ENCODE data around the gene ASIC3. TPM values are rescaled to one million over a fixed set of nuclear protein-coding genes. Genes with fewer than 3 reads are reported as not detected.

The ASIC3 gene
- polyA plus RNA-seq, 2 of the 4 experiments (the other 2 are of a cell fraction) = 4.1 to 9.8 TPM

DNA sequence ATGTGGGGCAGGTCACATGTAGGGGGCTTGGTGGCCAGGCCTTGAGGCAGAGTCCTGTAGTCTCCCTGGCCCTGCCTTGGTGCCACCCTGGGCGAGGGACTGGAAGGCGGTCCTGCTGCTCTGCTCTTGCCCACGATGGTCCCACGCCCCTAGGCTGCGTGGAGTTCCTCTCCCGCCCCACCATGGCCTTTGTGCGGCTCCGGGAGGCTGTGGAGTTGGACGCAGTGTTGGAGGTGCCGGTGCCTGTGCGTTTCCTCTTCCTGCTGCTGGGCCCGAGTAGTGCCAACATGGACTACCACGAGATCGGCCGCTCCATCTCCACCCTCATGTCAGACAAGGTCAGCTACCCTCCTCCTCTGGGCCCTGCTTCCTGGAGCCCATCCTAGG lies 22.2 kb downstream of the ASIC3 start:
- WGBS (ENCODE audit: missing lambda C conversion rate) = 87% methylated on average over 14 of the region's 15 CpGs
- POLR2A ChIA-PET = interaction anchor here (1.3 kb wide), 1 partner anchor 8 kb away, joined by 6 read pairs; no protein-coding TSS in a partner anchor
- FAIRE-seq (no peak), ATAC-seq (no peak), DNase-seq (ENCODE audit: low read depth in 1 of 2, low spot score in 1 of 2) (no peak)
- H3K4me3 ChIP-seq = no peak overlapping the region
- peaks cover under 1% of the 10 kb centered on the region; the same call in 1 of the 3 replicates for H3K4me1 ChIP-seq
- H3K27ac ChIP-seq = no peak overlapping the region
- TF ChIP-seq EHF (CRISPR knock-in tag; IDR thresholded peaks at IDR 0.05) (no peak), JUN (IDR thresholded peaks at IDR 0.05) (no peak), MAZ (IDR thresholded peaks at IDR 0.05; ENCODE audit: borderline replicate concordance, low read depth, low read length) (no peak), CEBPB (IDR thresholded peaks at IDR 0.05) (no peak), BHLHE40 (IDR thresholded peaks at IDR 0.05; ENCODE audit: low read depth, low read length) (no peak), RARB (CRISPR knock-in tag; IDR thresholded peaks at IDR 0.05) (no peak)
- TF ChIP-seq, protein P1, sequence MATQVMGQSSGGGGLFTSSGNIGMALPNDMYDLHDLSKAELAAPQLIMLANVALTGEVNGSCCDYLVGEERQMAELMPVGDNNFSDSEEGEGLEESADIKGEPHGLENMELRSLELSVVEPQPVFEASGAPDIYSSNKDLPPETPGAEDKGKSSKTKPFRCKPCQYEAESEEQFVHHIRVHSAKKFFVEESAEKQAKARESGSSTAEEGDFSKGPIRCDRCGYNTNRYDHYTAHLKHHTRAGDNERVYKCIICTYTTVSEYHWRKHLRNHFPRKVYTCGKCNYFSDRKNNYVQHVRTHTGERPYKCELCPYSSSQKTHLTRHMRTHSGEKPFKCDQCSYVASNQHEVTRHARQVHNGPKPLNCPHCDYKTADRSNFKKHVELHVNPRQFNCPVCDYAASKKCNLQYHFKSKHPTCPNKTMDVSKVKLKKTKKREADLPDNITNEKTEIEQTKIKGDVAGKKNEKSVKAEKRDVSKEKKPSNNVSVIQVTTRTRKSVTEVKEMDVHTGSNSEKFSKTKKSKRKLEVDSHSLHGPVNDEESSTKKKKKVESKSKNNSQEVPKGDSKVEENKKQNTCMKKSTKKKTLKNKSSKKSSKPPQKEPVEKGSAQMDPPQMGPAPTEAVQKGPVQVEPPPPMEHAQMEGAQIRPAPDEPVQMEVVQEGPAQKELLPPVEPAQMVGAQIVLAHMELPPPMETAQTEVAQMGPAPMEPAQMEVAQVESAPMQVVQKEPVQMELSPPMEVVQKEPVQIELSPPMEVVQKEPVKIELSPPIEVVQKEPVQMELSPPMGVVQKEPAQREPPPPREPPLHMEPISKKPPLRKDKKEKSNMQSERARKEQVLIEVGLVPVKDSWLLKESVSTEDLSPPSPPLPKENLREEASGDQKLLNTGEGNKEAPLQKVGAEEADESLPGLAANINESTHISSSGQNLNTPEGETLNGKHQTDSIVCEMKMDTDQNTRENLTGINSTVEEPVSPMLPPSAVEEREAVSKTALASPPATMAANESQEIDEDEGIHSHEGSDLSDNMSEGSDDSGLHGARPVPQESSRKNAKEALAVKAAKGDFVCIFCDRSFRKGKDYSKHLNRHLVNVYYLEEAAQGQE (IDR thresholded peaks at IDR 0.05) = no peak
- TF ChIP-seq, protein P2, sequence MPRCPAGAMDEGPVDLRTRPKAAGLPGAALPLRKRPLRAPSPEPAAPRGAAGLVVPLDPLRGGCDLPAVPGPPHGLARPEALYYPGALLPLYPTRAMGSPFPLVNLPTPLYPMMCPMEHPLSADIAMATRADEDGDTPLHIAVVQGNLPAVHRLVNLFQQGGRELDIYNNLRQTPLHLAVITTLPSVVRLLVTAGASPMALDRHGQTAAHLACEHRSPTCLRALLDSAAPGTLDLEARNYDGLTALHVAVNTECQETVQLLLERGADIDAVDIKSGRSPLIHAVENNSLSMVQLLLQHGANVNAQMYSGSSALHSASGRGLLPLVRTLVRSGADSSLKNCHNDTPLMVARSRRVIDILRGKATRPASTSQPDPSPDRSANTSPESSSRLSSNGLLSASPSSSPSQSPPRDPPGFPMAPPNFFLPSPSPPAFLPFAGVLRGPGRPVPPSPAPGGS (IDR thresholded peaks at IDR 0.05) = no peak
- TF ChIP-seq, protein P3, sequence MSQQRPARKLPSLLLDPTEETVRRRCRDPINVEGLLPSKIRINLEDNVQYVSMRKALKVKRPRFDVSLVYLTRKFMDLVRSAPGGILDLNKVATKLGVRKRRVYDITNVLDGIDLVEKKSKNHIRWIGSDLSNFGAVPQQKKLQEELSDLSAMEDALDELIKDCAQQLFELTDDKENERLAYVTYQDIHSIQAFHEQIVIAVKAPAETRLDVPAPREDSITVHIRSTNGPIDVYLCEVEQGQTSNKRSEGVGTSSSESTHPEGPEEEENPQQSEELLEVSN (IDR thresholded peaks at IDR 0.05; ENCODE audit: borderline replicate concordance, low read depth) = no peak
- CTCF ChIA-PET = interaction anchor here (1.0 to 8.6 kb wide), 5 partner anchors 8 to 39 kb away, joined by 3 to 64 read pairs (median 4); partner anchors contain the start of genes FASTK and TMUB1
- no peaks in the 10 kb centered on the region for H3K9me3 ChIP-seq
- H3K4me2 ChIP-seq = no peak overlapping the region

DNA sequence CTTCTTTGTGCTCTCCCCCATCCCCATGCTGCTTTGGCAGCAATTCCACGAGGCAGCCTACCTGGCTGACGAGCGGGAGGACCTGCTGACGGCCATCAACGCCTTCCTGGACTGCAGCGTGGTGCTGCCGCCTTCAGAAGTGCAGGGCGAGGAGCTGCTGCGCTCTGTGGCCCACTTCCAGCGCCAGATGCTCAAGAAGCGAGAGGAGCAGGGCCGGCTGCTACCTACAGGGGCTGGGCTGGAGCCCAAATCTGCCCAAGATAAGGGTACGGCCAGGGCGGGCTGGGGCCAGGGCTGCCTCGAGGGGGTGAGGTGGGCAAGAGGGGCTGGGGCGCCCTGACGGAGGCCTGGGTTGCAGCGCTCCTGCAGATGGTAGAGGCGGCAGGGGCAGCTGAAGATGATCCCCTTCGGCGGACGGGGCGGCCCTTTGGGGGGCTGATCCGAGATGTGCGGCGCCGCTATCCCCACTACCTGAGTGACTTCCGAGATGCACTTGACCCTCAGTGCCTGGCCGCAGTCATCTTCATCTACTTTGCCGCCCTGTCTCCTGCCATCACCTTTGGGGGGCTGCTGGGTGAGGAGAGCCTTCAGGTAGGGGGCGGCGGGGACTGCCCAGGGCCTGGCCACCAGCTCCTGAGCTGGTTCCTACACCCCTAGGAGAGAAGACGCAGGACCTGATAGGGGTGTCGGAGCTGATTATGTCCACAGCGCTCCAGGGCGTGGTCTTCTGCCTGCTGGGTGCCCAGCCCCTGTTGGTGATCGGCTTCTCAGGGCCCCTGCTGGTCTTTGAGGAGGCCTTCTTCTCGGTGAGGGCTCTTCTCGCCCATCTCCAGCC lies 22.9 kb downstream of the ASIC3 start:
- Histone ChIP-seq H3K4me2 (no peak overlapping the region), H3K27ac (no peak overlapping the region), H3K4me1 (peaks cover 7% of the 10 kb centered on the region; the same call in 2 of the 3 replicates), H3K9me3 (no peaks in the 10 kb centered on the region), H3K4me3 (no peak overlapping the region)
- no peak for DNase-seq (ENCODE audit: low read depth in 1 of 2, low spot score in 1 of 2)
- ChIA-PET CTCF (interaction anchor here (1.0 to 8.6 kb wide), 7 partner anchors 9 to 53 kb away, joined by 3 to 64 read pairs (median 4); no protein-coding TSS in a partner anchor), POLR2A (interaction anchor here (1.3 kb wide), 1 partner anchor 9 kb away, joined by 6 read pairs; no protein-coding TSS in a partner anchor)
- no peak for FAIRE-seq
- 0 out of 5 replicates have a peak, but pooled peaks of 1 of the 2 experiments have one; percentile 7 for TF ChIP-seq JUN (IDR thresholded peaks at IDR 0.05)
- no peak for TF ChIP-seq FOXS1 (CRISPR knock-in tag; IDR thresholded peaks at IDR 0.05)
- no peak for ATAC-seq
- 92% methylated on average over 27 of the region's 39 CpGs for WGBS (ENCODE audit: missing lambda C conversion rate)

DNA sequence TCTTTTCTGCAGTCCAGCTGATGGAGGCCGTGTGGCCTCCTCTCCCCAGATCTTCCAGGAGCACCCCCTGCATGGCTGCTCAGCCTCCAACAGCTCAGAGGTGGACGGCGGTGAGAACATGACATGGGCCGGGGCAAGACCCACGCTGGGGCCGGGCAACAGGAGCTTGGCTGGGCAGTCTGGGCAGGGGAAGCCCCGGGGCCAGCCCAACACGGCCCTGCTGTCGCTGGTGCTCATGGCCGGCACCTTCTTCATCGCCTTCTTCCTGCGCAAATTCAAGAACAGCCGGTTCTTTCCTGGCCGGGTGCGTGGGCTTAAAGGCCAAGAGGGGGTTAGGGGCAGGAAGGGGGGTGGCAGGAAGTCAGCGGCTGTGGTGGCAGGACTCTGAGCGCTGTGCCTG lies 25.7 kb downstream of the ASIC3 start:
- ChIA-PET CTCF (interaction anchor here (1.2 to 27.1 kb wide), 3 partner anchors 11 to 63 kb away, joined by 3 to 412 read pairs (median 64); no protein-coding TSS in a partner anchor), POLR2A (no interaction called here)
- FAIRE-seq (no peak), ATAC-seq (no peak), DNase-seq (ENCODE audit: low read depth in 1 of 2, low spot score in 1 of 2) (no peak)
- Histone ChIP-seq H3K27ac (no peak overlapping the region), H3K9me3 (no peaks in the 10 kb centered on the region), H3K4me3 (no peak overlapping the region), H3K4me2 (no peak overlapping the region), H3K4me1 (peaks cover 24% of the 10 kb centered on the region; the same call in 2 of the 3 replicates)
- WGBS (ENCODE audit: missing lambda C conversion rate) = 96% methylated on average over 17 of the region's 17 CpGs
- TF ChIP-seq RFX5 (IDR thresholded peaks at IDR 0.05) = no peak
- TF ChIP-seq, protein P2 (IDR thresholded peaks at IDR 0.05) = no peak
- TF ChIP-seq, protein P4, sequence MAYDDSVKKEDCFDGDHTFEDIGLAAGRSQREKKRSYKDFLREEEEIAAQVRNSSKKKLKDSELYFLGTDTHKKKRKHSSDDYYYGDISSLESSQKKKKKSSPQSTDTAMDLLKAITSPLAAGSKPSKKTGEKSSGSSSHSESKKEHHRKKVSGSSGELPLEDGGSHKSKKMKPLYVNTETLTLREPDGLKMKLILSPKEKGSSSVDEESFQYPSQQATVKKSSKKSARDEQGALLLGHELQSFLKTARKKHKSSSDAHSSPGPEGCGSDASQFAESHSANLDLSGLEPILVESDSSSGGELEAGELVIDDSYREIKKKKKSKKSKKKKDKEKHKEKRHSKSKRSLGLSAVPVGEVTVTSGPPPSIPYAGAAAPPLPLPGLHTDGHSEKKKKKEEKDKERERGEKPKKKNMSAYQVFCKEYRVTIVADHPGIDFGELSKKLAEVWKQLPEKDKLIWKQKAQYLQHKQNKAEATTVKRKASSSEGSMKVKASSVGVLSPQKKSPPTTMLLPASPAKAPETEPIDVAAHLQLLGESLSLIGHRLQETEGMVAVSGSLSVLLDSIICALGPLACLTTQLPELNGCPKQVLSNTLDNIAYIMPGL (CRISPR knock-in tag; IDR thresholded peaks at IDR 0.05; ENCODE audit: borderline replicate concordance) = no peak
- TF ChIP-seq, protein P5, sequence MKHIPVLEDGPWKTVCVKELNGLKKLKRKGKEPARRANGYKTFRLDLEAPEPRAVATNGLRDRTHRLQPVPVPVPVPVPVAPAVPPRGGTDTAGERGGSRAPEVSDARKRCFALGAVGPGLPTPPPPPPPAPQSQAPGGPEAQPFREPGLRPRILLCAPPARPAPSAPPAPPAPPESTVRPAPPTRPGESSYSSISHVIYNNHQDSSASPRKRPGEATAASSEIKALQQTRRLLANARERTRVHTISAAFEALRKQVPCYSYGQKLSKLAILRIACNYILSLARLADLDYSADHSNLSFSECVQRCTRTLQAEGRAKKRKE (CRISPR knock-in tag; IDR thresholded peaks at IDR 0.05; ENCODE audit: low read depth) = no peak
- TF ChIP-seq ESRRA (IDR thresholded peaks at IDR 0.05; ENCODE audit: borderline replicate concordance, low read length) = no peak

Measured in A549 (cell line).